Trophoblast cell (in vitro differentiated cells and primary cell): ENCODE measurements around the gene MRPL42.

Experiments
- DNase-seq, 2 donors: peaks; one replicate each; pipeline ENCODE4 v3.0.0-alpha.2; 2016
- H2AFZ ChIP-seq: 2 replicates; pipeline ENCODE4 v1.6.1; 2013; ENCODE audit warnings: low read length, moderate library complexity, mild to moderate bottlenecking; ENCODE audit not compliant: insufficient read depth, poor library complexity
- H2AK5ac ChIP-seq: 2 replicates; pipeline ENCODE4 v1.6.1; 2013; ENCODE audit warnings: mild to moderate bottlenecking, low read length
- H2BK120ac ChIP-seq: 2 replicates; pipeline ENCODE4 v1.6.1; 2013; ENCODE audit warnings: low read length, mild to moderate bottlenecking, moderate library complexity; ENCODE audit not compliant: insufficient read depth, poor library complexity
- H2BK12ac ChIP-seq: 2 replicates; pipeline ENCODE4 v1.6.1; 2013; ENCODE audit warnings: mild to moderate bottlenecking, low read length, moderate library complexity
- H2BK5ac ChIP-seq: 2 replicates; pipeline ENCODE4 v1.6.1; 2013; ENCODE audit warnings: low read length, low read depth, moderate library complexity, mild to moderate bottlenecking; ENCODE audit not compliant: poor library complexity
- H3K14ac ChIP-seq: 2 replicates; pipeline ENCODE4 v1.6.1; 2013; ENCODE audit warnings: mild to moderate bottlenecking, low read length
- H3K18ac ChIP-seq: 2 replicates; pipeline ENCODE4 v1.6.1; 2013; ENCODE audit warnings: mild to moderate bottlenecking, low read length
- H3K23ac ChIP-seq: 2 replicates; pipeline ENCODE4 v1.6.1; 2013; ENCODE audit warnings: low read length
- H3K27ac ChIP-seq: 2 replicates; pipeline ENCODE4 v1.5.1; 2013; ENCODE audit warnings: low read depth, mild to moderate bottlenecking, inconsistent platforms, low read length, moderate library complexity
- H3K27me3 ChIP-seq: 2 replicates; pipeline ENCODE4 v1.6.1; 2013; ENCODE audit warnings: inconsistent platforms, mild to moderate bottlenecking, low read length, moderate library complexity; ENCODE audit not compliant: insufficient read depth
- H3K36me3 ChIP-seq, 2 experiments: 1 replicate in 1 of 2; 2 replicates in 1 of 2; pipeline ENCODE4 v1.6.1; 2013; ENCODE audit warnings: low read length in 2 of 2, mild to moderate bottlenecking in 2 of 2, moderate library complexity in 1 of 2; ENCODE audit not compliant: insufficient read depth in 2 of 2, control insufficient read depth in 1 of 2
- H3K4ac ChIP-seq: 2 replicates; pipeline ENCODE4 v1.6.1; 2013; ENCODE audit warnings: low read depth, mild to moderate bottlenecking, low read length, moderate library complexity
- H3K4me1 ChIP-seq, 2 experiments: 1 replicate in 1 of 2; 2 replicates in 1 of 2; pipeline ENCODE4 v1.6.1; 2013; ENCODE audit warnings: low read length in 2 of 2, mild to moderate bottlenecking in 2 of 2, moderate library complexity in 1 of 2; ENCODE audit not compliant: insufficient read depth in 2 of 2, control insufficient read depth in 1 of 2
- H3K4me2 ChIP-seq: 2 replicates; pipeline ENCODE4 v1.6.1; 2013; ENCODE audit warnings: inconsistent platforms, mild to moderate bottlenecking, low read length, moderate library complexity
- H3K4me3 ChIP-seq: 2 replicates; pipeline ENCODE4 v1.5.1; 2013; ENCODE audit warnings: mild to moderate bottlenecking, low read depth, low read length, inconsistent platforms
- H3K79me1 ChIP-seq: one replicate; pipeline ENCODE4 v1.6.1; 2013; ENCODE audit warnings: low read length
- H3K79me2 ChIP-seq: 2 replicates; pipeline ENCODE4 v1.6.1; 2013; ENCODE audit warnings: low read length, mild to moderate bottlenecking; ENCODE audit not compliant: control insufficient read depth, insufficient read depth, poor library complexity
- H3K9ac ChIP-seq: 2 replicates; pipeline ENCODE4 v1.6.1; 2013; ENCODE audit warnings: mild to moderate bottlenecking, low read length
- H3K9me3 ChIP-seq: 2 replicates; pipeline ENCODE4 v1.6.1; 2013; ENCODE audit warnings: low read depth, mild to moderate bottlenecking, control low read depth, inconsistent platforms, low read length; ENCODE audit not compliant: insufficient read depth
- H4K12ac ChIP-seq: 2 replicates; pipeline ENCODE4 v1.6.1; 2013; ENCODE audit warnings: low read depth, mild to moderate bottlenecking, low read length, moderate library complexity
- H4K8ac ChIP-seq: 2 replicates; pipeline ENCODE4 v1.6.1; 2013; ENCODE audit warnings: low read depth, mild to moderate bottlenecking, low read length, moderate library complexity
- H4K91ac ChIP-seq: one replicate; pipeline ENCODE4 v1.6.1; 2013; ENCODE audit warnings: low read depth, mild to moderate bottlenecking, low read length, moderate library complexity
- WGBS: extraction: QIAGEN DNeasy Blood & Tissue Kit; methylation state at CpG from one replicate; pipeline ENCODE4 v1.1.7; 2013; ENCODE audit warnings: missing lambda C conversion rate; ENCODE audit not compliant: insufficient read length, insufficient coverage; ENCODE audit errors: extremely low coverage; 5-methylcytosine and 5-hydroxymethylcytosine counted together

MRPL42 gene

GRCh38 chr12:93425736-93426411 is 41.4 kb upstream of the MRPL42 start:
- Histone ChIP-seq H3K27me3 (no peaks in the 10 kb centered on the region), H3K79me2 (peaks cover 12% of the 10 kb centered on the region), H3K4me2 (no peak overlapping the region), H3K79me1 (no peaks in the 10 kb centered on the region), H2AK5ac (no peak overlapping the region), H3K4me1 (peaks cover 2 to 3% of the 10 kb centered on the region in 2 experiments), H3K4me3 (no peak overlapping the region), H2BK5ac (no peak overlapping the region), H3K4ac (peak overlapping the region; percentile 51), H2AFZ (no peak overlapping the region), H3K23ac (no peak overlapping the region), H4K12ac (no peak overlapping the region), H2BK12ac (no peak overlapping the region), H3K18ac (no peak overlapping the region), H3K14ac (no peak overlapping the region), H3K9me3 (no peaks in the 10 kb centered on the region), H3K9ac (no peak overlapping the region), H4K91ac (no peak overlapping the region), H4K8ac (no peak overlapping the region), H2BK120ac (no peak overlapping the region), H3K27ac (no peak overlapping the region), H3K36me3 (no peaks in the 10 kb centered on the region)
- DNase-seq, result no peak
- WGBS, result no CpG with 5 or more reads among the region's 8 CpGs

GRCh38 chr12:93426412-93426805 is 40.9 kb upstream of the MRPL42 start:
- peak overlapping the region; percentile 83 for H3K4ac ChIP-seq
- no peak overlapping the region for H2AFZ ChIP-seq
- no peak for DNase-seq
- H3K79me2 ChIP-seq, result peaks cover 12% of the 10 kb centered on the region
- no peak overlapping the region for H3K27ac ChIP-seq
- no peak overlapping the region for H3K4me2 ChIP-seq
- no peak overlapping the region for H4K12ac ChIP-seq
- H3K4me3 ChIP-seq, result no peak overlapping the region
- H3K9me3 ChIP-seq, result no peaks in the 10 kb centered on the region
- no peak overlapping the region for H2BK120ac ChIP-seq
- H2BK12ac ChIP-seq, result no peak overlapping the region
- H2BK5ac ChIP-seq, result no peak overlapping the region
- H4K91ac ChIP-seq, result no peak overlapping the region
- no peaks in the 10 kb centered on the region for H3K27me3 ChIP-seq
- no CpG with 5 or more reads among the region's 1 CpG for WGBS
- no peak overlapping the region for H3K18ac ChIP-seq
- no peak overlapping the region for H4K8ac ChIP-seq
- H2AK5ac ChIP-seq, result no peak overlapping the region
- no peak overlapping the region for H3K9ac ChIP-seq
- H3K4me1 ChIP-seq, result peaks cover 2 to 3% of the 10 kb centered on the region in 2 experiments
- no peaks in the 10 kb centered on the region for H3K36me3 ChIP-seq
- H3K23ac ChIP-seq, result no peak overlapping the region
- no peaks in the 10 kb centered on the region for H3K79me1 ChIP-seq
- no peak overlapping the region for H3K14ac ChIP-seq

GRCh38 chr12:93427779-93428564 is 39.3 kb upstream of the MRPL42 start:
- WGBS, result no CpG with 5 or more reads among the region's 5 CpGs
- no peak overlapping the region for H3K18ac ChIP-seq
- no peaks in the 10 kb centered on the region for H3K79me1 ChIP-seq
- no peak overlapping the region for H2AFZ ChIP-seq
- no peak overlapping the region for H3K4me3 ChIP-seq
- no peak overlapping the region for H3K9ac ChIP-seq
- no peak overlapping the region for H4K12ac ChIP-seq
- no peak overlapping the region for H3K23ac ChIP-seq
- no peak overlapping the region for H2AK5ac ChIP-seq
- H3K36me3 ChIP-seq, result no peaks in the 10 kb centered on the region
- peaks cover 16% of the 10 kb centered on the region for H3K79me2 ChIP-seq
- no peak overlapping the region for H3K27ac ChIP-seq
- no peak overlapping the region for H2BK120ac ChIP-seq
- DNase-seq, result no peak
- no peak overlapping the region for H3K4me2 ChIP-seq
- H3K27me3 ChIP-seq, result no peaks in the 10 kb centered on the region
- H3K4me1 ChIP-seq, result peaks cover 2 to 3% of the 10 kb centered on the region in 2 experiments
- peak overlapping the region; percentile 97 for H3K4ac ChIP-seq
- H3K9me3 ChIP-seq, result no peaks in the 10 kb centered on the region
- H2BK12ac ChIP-seq, result no peak overlapping the region
- H4K91ac ChIP-seq, result no peak overlapping the region
- H4K8ac ChIP-seq, result no peak overlapping the region
- H3K14ac ChIP-seq, result no peak overlapping the region
- H2BK5ac ChIP-seq, result no peak overlapping the region

GRCh38 chr12:93429448-93429847 is 37.9 kb upstream of the MRPL42 start:
- DNase-seq, result no peak
- Histone ChIP-seq H4K8ac (no peak overlapping the region), H3K9me3 (no peaks in the 10 kb centered on the region), H3K79me1 (no peaks in the 10 kb centered on the region), H2BK12ac (no peak overlapping the region), H3K18ac (no peak overlapping the region), H2BK120ac (no peak overlapping the region), H2BK5ac (no peak overlapping the region), H3K4me2 (no peak overlapping the region), H3K4ac (no peak overlapping the region), H3K14ac (no peak overlapping the region), H4K12ac (no peak overlapping the region), H2AFZ (no peak overlapping the region), H3K27ac (no peak overlapping the region), H3K4me3 (no peak overlapping the region), H3K4me1 (peaks cover 2 to 3% of the 10 kb centered on the region in 2 experiments), H3K79me2 (peaks cover 16% of the 10 kb centered on the region), H3K36me3 (no peaks in the 10 kb centered on the region), H4K91ac (no peak overlapping the region), H2AK5ac (no peak overlapping the region), H3K23ac (no peak overlapping the region), H3K9ac (no peak overlapping the region), H3K27me3 (no peaks in the 10 kb centered on the region)
- WGBS, result no CpG with 5 or more reads among the region's 1 CpG
